ENCODE measurements around the gene PIEZO1.

DNA sequence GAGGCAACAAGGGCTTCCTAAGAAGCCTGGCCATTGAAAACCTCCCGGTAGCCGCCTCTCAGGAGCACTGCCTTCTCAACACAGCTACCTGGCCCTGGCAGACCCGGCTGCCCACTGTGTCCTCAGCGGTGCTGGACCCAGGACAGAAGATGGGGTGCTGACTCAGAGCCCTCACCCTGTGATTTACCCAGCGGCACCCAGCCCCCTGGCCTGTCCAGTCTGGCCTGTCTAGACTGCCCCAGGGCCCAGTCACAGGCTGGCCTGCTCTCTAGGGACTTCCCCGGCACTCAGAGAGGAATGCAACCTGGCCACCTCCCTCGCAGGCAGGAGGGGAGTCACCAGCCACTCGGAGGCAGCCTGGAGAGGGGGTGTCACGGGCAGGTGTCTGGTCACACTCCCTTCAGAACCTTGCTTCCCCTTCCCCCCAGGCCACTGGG lies 20.1 kb downstream of the PIEZO1 start:
- TF ChIP-seq, protein P1, sequence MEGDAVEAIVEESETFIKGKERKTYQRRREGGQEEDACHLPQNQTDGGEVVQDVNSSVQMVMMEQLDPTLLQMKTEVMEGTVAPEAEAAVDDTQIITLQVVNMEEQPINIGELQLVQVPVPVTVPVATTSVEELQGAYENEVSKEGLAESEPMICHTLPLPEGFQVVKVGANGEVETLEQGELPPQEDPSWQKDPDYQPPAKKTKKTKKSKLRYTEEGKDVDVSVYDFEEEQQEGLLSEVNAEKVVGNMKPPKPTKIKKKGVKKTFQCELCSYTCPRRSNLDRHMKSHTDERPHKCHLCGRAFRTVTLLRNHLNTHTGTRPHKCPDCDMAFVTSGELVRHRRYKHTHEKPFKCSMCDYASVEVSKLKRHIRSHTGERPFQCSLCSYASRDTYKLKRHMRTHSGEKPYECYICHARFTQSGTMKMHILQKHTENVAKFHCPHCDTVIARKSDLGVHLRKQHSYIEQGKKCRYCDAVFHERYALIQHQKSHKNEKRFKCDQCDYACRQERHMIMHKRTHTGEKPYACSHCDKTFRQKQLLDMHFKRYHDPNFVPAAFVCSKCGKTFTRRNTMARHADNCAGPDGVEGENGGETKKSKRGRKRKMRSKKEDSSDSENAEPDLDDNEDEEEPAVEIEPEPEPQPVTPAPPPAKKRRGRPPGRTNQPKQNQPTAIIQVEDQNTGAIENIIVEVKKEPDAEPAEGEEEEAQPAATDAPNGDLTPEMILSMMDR (IDR thresholded peaks at IDR 0.05): no peak
- no peak for TF ChIP-seq EZH2 (IDR thresholded peaks at IDR 0.05; ENCODE audit: borderline replicate concordance, insufficient read depth, low read depth, low read length, poor library complexity, severe bottlenecking)

All from B cell (primary cell).